Measurements from ENCODE around the gene MID2. TPM values are rescaled to one million over a fixed set of nuclear protein-coding genes. Genes with fewer than 3 reads are reported as not detected.

Gene MID2
- total RNA-seq, 1 donor from 2014 or later = 18.7 TPM

DNA sequence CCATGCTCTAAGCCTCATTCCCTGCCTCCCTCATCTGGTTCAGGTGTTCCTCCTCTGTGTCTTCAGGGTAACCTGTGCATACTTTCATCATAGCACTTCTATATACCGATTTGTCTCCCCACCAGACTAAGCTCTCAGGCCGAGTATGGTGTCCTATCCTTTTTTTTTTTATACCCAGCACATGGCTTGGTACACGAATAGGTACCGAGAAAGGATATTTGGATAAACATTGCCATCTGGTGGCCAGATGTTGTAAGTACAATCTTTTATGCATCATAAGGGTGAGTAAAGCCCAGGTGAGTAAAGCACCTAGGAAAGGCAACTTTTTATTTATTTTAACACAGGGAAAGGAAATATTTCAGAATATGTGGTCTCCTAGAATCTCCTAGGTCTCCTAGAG, 68.4 kb downstream of the MID2 start:
- no peak overlapping the region for H3K27ac Mint-ChIP-seq (ENCODE audit: unreplicated experiment)
- no peak overlapping the region for H3K4me3 Mint-ChIP-seq (ENCODE audit: unreplicated experiment)
- DNase-seq (ENCODE audit: low spot score) = no peak

DNA sequence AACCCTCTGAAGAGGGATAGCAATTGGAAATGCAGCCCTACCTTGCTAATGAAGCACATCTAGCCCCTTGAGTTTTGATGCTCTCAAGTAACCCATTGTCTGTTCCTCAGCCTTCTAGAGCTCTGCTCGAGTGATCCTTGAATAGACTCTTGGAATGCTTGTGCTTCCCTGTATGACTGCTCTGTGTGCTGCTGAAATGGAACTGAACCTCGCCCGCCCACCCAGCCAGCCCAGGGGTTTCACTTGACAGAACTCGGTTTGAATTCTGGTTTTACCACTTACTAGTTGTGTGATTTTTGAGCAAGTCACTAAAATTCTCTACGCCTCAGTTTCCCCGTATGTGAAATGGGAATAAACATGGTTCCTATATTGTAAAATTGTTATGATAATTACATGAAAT, 77.1 kb downstream of the MID2 start:
- H3K27me3 Mint-ChIP-seq (ENCODE audit: low read depth) = no peaks in the 10 kb centered on the region
- H3K9me3 Mint-ChIP-seq (ENCODE audit: low read depth) = peaks cover 7% of the 10 kb centered on the region
- no peak overlapping the region for H3K27ac Mint-ChIP-seq (ENCODE audit: unreplicated experiment)

More for the DNA sequence above, 68.4 kb downstream of the MID2 start:
- no peaks in the 10 kb centered on the region for H3K27me3 Mint-ChIP-seq (ENCODE audit: low read depth)
- H3K36me3 Mint-ChIP-seq (ENCODE audit: low read depth) = peaks cover 9% of the 10 kb centered on the region
- TF ChIP-seq CTCF (IDR thresholded peaks at IDR 0.05) = peak; percentile 85
- H3K4me1 Mint-ChIP-seq (ENCODE audit: low read depth) = no peaks in the 10 kb centered on the region
- H3K9me3 Mint-ChIP-seq (ENCODE audit: low read depth) = peaks cover 11% of the 10 kb centered on the region

GRCh38 chrX:107905366-107905765, 79.7 kb downstream of the MID2 start:
- Mint-ChIP-seq H3K9me3 (ENCODE audit: low read depth) (peaks cover 2% of the 10 kb centered on the region), H3K36me3 (ENCODE audit: low read depth) (peaks cover 21% of the 10 kb centered on the region), H3K4me3 (ENCODE audit: unreplicated experiment) (no peak overlapping the region), H3K27ac (ENCODE audit: unreplicated experiment) (no peak overlapping the region), H3K4me1 (ENCODE audit: low read depth) (no peaks in the 10 kb centered on the region), H3K27me3 (ENCODE audit: low read depth) (no peaks in the 10 kb centered on the region)
- no peak for TF ChIP-seq CTCF (IDR thresholded peaks at IDR 0.05)
- DNase-seq (ENCODE audit: low spot score) = no peak

More for the DNA sequence above, 77.1 kb downstream of the MID2 start:
- peaks cover 15% of the 10 kb centered on the region for H3K36me3 Mint-ChIP-seq (ENCODE audit: low read depth)
- H3K4me1 Mint-ChIP-seq (ENCODE audit: low read depth) = no peaks in the 10 kb centered on the region
- DNase-seq (ENCODE audit: low spot score) = no peak
- no peak overlapping the region for H3K4me3 Mint-ChIP-seq (ENCODE audit: unreplicated experiment)
- TF ChIP-seq CTCF (IDR thresholded peaks at IDR 0.05) = no peak

- H3K27ac Mint-ChIP-seq (ENCODE audit: unreplicated experiment) = no peak overlapping the region
- TF ChIP-seq CTCF (IDR thresholded peaks at IDR 0.05) = no peak
These were observed 98.6 kb downstream of the MID2 start for GRCh38 chrX:107924136-107924746.

GRCh38 chrX:107934262-107934661, 108.6 kb downstream of the MID2 start:
- Mint-ChIP-seq H3K27ac (ENCODE audit: unreplicated experiment) (no peak overlapping the region), H3K27me3 (ENCODE audit: low read depth) (peaks cover 9% of the 10 kb centered on the region)
- TF ChIP-seq CTCF (IDR thresholded peaks at IDR 0.05) = no peak

More at GRCh38 chrX:107924136-107924746, 98.6 kb downstream of the MID2 start:
- Mint-ChIP-seq H3K36me3 (ENCODE audit: low read depth) (peaks cover 24% of the 10 kb centered on the region), H3K9me3 (ENCODE audit: low read depth) (no peaks in the 10 kb centered on the region), H3K4me3 (ENCODE audit: unreplicated experiment) (no peak overlapping the region), H3K27me3 (ENCODE audit: low read depth) (no peaks in the 10 kb centered on the region), H3K4me1 (ENCODE audit: low read depth) (no peaks in the 10 kb centered on the region)
- DNase-seq (ENCODE audit: low spot score) = no peak

More at GRCh38 chrX:107934262-107934661, 108.6 kb downstream of the MID2 start:
- DNase-seq (ENCODE audit: low spot score) = no peak
- H3K4me3 Mint-ChIP-seq (ENCODE audit: unreplicated experiment) = no peak overlapping the region
- no peaks in the 10 kb centered on the region for H3K36me3 Mint-ChIP-seq (ENCODE audit: low read depth)
- H3K9me3 Mint-ChIP-seq (ENCODE audit: low read depth) = peaks cover 3% of the 10 kb centered on the region
- peaks cover 11% of the 10 kb centered on the region for H3K4me1 Mint-ChIP-seq (ENCODE audit: low read depth)
